Thyroid gland (tissue), 4 donors: ENCODE results near the gene HMX3. TPM values are rescaled to one million over a fixed set of nuclear protein-coding genes. Genes with fewer than 3 reads are reported as not detected.
A peak's percentile ranks its signal among the peaks of the same experiment; 100 is the strongest.

ENCODE experiments used
- DNase-seq, 2 donors: peaks; one replicate each; pipeline ENCODE4 v3.0.0-alpha.2; 2019
- H3K27ac ChIP-seq, 3 donors: fragments of 200-600 bp; sonication (generic); 1 replicate in 2 of 3; 2 replicates in 1 of 3; pipeline ENCODE4 v1.5.1; 2016 to 2019; ENCODE audit warnings: mild to moderate bottlenecking in 1 of 3, moderate library complexity in 1 of 3
- H3K27me3 ChIP-seq: fragments of 200-600 bp; sonication (generic); one replicate; pipeline ENCODE4 v1.5.1; 2019
- H3K36me3 ChIP-seq, 2 donors: fragments of 200-600 bp; sonication (generic); one replicate each; pipeline ENCODE4 v1.5.1; 2016 to 2019
- H3K4me1 ChIP-seq, 2 donors: fragments of 200-600 bp; sonication (generic); one replicate each; pipeline ENCODE4 v1.5.1; 2017 to 2019
- H3K4me3 ChIP-seq, 3 donors: fragments of 200-600 bp; sonication (generic); replicated peaks in 1 of 3; 1 replicate in 2 of 3; 2 replicates in 1 of 3; pipeline ENCODE4 v1.5.1; 2016; ENCODE audit warnings: mild to moderate bottlenecking in 1 of 3
- H3K9me3 ChIP-seq: fragments of 200-600 bp; sonication (generic); one replicate; pipeline ENCODE4 v1.5.1; 2017
- CTCF ChIP-seq, 6 experiments: fragments of 200-600 bp in 3 of 6; fragments of 450-650 bp in 3 of 6; sonication (generic) in 3 of 6; IDR thresholded peaks; one replicate each; pipeline ENCODE4 v1.5.1; 2016 to 2019; ENCODE audit warnings: antibody characterized with exemption in 6 of 6, mild to moderate bottlenecking in 2 of 6, inconsistent platforms in 1 of 6, moderate library complexity in 1 of 6
- POLR2A ChIP-seq, 2 donors: fragments of 450-650 bp; IDR thresholded peaks; one replicate each; pipeline ENCODE4 v1.6.1; 2017; ENCODE audit warnings: antibody characterized with exemption in 2 of 2, mild to moderate bottlenecking in 2 of 2, moderate library complexity in 1 of 2
- WGBS, 2 donors: methylation state at CpG; one replicate each; pipeline ENCODE4 v1.1.5; 2017; 5-methylcytosine and 5-hydroxymethylcytosine counted together
- intact Hi-C: fragments of 100-400 bp; cut with DNase I; formaldehyde crosslinking; loops from one replicate; pipeline ENCODE4 v1.15.1; 2023
- total RNA-seq, 4 donors: library from RNA; depleted of rRNA; stranded (reverse); fragments of >200 nt; gene quantifications; one replicate each; pipeline ENCODE4 v1.2.3, GENCODE V29; 2016

HMX3 gene
- total RNA-seq, 4 donors from 2014 or later = not detected

GRCh38 chr10:123154092-123154710 is 18.4 kb downstream of the HMX3 start, which contains the start of gene BUB3:
Gene BUB3 (plus strand): TSS chr10:123154402. CDS start chr10:123154918, 516 bp downstream.
- peak within 1 kb of the TSS; percentile 79 to 99 (median 86) for H3K4me3 ChIP-seq
- peaks cover 30% of the 10 kb centered on the region for H3K27me3 ChIP-seq
- H3K27ac ChIP-seq = peak within 1 kb of the TSS; percentile 70 to 80 (median 73)
- peaks cover 13 to 34% of the 10 kb centered on the region in 2 donors for H3K4me1 ChIP-seq
- peak; percentile 99 for DNase-seq
- no peaks in the 10 kb centered on the region for H3K9me3 ChIP-seq
- peak in 3 of 6 experiments; percentile 19 to 24 (median 19) for TF ChIP-seq CTCF (IDR thresholded peaks at IDR 0.05)
- peak; percentile 9 to 83 for TF ChIP-seq POLR2A (IDR thresholded peaks at IDR 0.05)
- H3K36me3 ChIP-seq = no peaks in the 10 kb centered on the region
- WGBS, 2 donors = 0% methylated on average over 16 to 27 of the region's 50 CpGs
- intact Hi-C loops = loop anchor here (10.0 kb wide), 1 partner anchor 169 kb away; the partner anchor contains the start of gene PSTK

- no peaks in the 10 kb centered on the region for H3K9me3 ChIP-seq
- WGBS, 2 donors = 7 to 9% methylated on average over 24 to 27 of the region's 49 CpGs
- H3K4me1 ChIP-seq = peaks cover 13 to 27% of the 10 kb centered on the region in 2 donors
- peak overlapping the region; percentile 70 to 80 (median 73) for H3K27ac ChIP-seq
- peak; percentile 58 for DNase-seq
- H3K27me3 ChIP-seq = peaks cover 23% of the 10 kb centered on the region
- intact Hi-C loops = loop anchor here (10.0 kb wide), 1 partner anchor 170 kb away; the partner anchor contains the start of gene PSTK
- TF ChIP-seq POLR2A (IDR thresholded peaks at IDR 0.05) (no peak), CTCF (IDR thresholded peaks at IDR 0.05) (no peak)
- H3K4me3 ChIP-seq = peak overlapping the region; percentile 79 to 99 (median 86)
- no peaks in the 10 kb centered on the region for H3K36me3 ChIP-seq
Observed at GRCh38 chr10:123154711-123155505, 19.1 kb downstream of the HMX3 start.

- H3K4me1 ChIP-seq = peaks cover 7 to 18% of the 10 kb centered on the region in 2 donors
- no peaks in the 10 kb centered on the region for H3K9me3 ChIP-seq
- 95 to 97% methylated on average over 2 of the region's 2 CpGs for WGBS, 2 donors
- intact Hi-C loops = loop anchor here (10.0 kb wide), 1 partner anchor 171 kb away; the partner anchor contains the start of gene PSTK
- H3K27me3 ChIP-seq = peaks cover 11% of the 10 kb centered on the region
- DNase-seq = no peak
- H3K4me3 ChIP-seq = no peak overlapping the region
- peaks cover 0 to 6% of the 10 kb centered on the region in 2 donors for H3K36me3 ChIP-seq
- H3K27ac ChIP-seq = no peak overlapping the region
- no peak for TF ChIP-seq CTCF (IDR thresholded peaks at IDR 0.05)
Observed at GRCh38 chr10:123156078-123156477, 20.3 kb downstream of the HMX3 start.

GRCh38 chr10:123157210-123157609 is 21.4 kb downstream of the HMX3 start:
- TF ChIP-seq CTCF (IDR thresholded peaks at IDR 0.05) (no peak), POLR2A (IDR thresholded peaks at IDR 0.05) (no peak)
- H3K27ac ChIP-seq = no peak overlapping the region
- peaks cover 2 to 14% of the 10 kb centered on the region in 2 donors for H3K36me3 ChIP-seq
- H3K4me3 ChIP-seq = no peak overlapping the region
- WGBS, 2 donors = 88 to 96% methylated on average over 3 of the region's 3 CpGs
- peaks cover 7 to 14% of the 10 kb centered on the region in 2 donors for H3K4me1 ChIP-seq
- H3K27me3 ChIP-seq = no peaks in the 10 kb centered on the region
- no peaks in the 10 kb centered on the region for H3K9me3 ChIP-seq
- intact Hi-C loops = loop anchor here (10.0 kb wide), 1 partner anchor 172 kb away; the partner anchor contains the start of gene PSTK
- no peak for DNase-seq
